Osteoblast (primary cell): ENCODE data around the gene DRC3. TPM values are rescaled to one million over a fixed set of nuclear protein-coding genes. Genes with fewer than 3 reads are reported as not detected.

Source experiments
- DNase-seq: peaks from one replicate; pipeline ENCODE4 v3.0.0; 2011; ENCODE audit warnings: low spot score, mixed read lengths; ENCODE audit not compliant: insufficient read length; ENCODE audit errors: missing footprints
- H2AFZ ChIP-seq: 2 replicates; pipeline ENCODE4 v1.6.0; 2011; ENCODE audit warnings: mild to moderate bottlenecking, low read length
- H3K27ac ChIP-seq: 2 replicates; pipeline ENCODE4 v1.5.1; 2011; ENCODE audit warnings: mild to moderate bottlenecking, low read depth, low read length, moderate library complexity
- H3K27me3 ChIP-seq: 2 replicates; pipeline ENCODE4 v1.6.0; 2012; ENCODE audit warnings: mild to moderate bottlenecking, control low read depth, inconsistent platforms, low read length, moderate library complexity; ENCODE audit not compliant: insufficient read depth
- H3K36me3 ChIP-seq: 2 replicates; pipeline ENCODE4 v1.5.1; 2011; ENCODE audit warnings: mild to moderate bottlenecking, low read length, control low read depth, moderate library complexity; ENCODE audit not compliant: insufficient read depth
- H3K4me1 ChIP-seq: 2 replicates; pipeline ENCODE4 v1.5.1; 2011; ENCODE audit warnings: mild to moderate bottlenecking, low read length, control low read depth, moderate library complexity; ENCODE audit not compliant: insufficient read depth
- H3K4me2 ChIP-seq: 2 replicates; pipeline ENCODE4 v1.6.0; 2011; ENCODE audit warnings: mild to moderate bottlenecking, low read length; ENCODE audit not compliant: insufficient read depth
- H3K4me3 ChIP-seq: fragments of 200-600 bp; sonication (generic); 3 replicates; pipeline ENCODE4 v1.5.1; 2012; ENCODE audit warnings: mild to moderate bottlenecking, low read length, inconsistent platforms; ENCODE audit not compliant: insufficient read depth
- H3K79me2 ChIP-seq: 2 replicates; pipeline ENCODE4 v1.6.0; 2012; ENCODE audit warnings: mild to moderate bottlenecking, low read length, control low read depth, inconsistent platforms; ENCODE audit not compliant: insufficient read depth
- H3K9me3 ChIP-seq: 2 replicates; pipeline ENCODE4 v1.5.1; 2011; ENCODE audit warnings: low read depth, low read length, control low read depth
- H4K20me1 ChIP-seq: 2 replicates; pipeline ENCODE4 v1.6.0; 2012; ENCODE audit warnings: mild to moderate bottlenecking, low read length, control low read depth; ENCODE audit not compliant: insufficient read depth
- total RNA-seq: library from RNA; depleted of rRNA; stranded (reverse); fragments of >200 nt; gene quantifications from 2 replicates; pipeline ENCODE4 v1.2.3, GENCODE V29; 2012
- TF ChIP-seq, protein P1 (sequence below): IDR thresholded peaks from 2 replicates; pipeline ENCODE4 v1.5.1; 2011; ENCODE audit warnings: mild to moderate bottlenecking, low read depth, low read length, moderate library complexity; ENCODE audit errors: extremely low read depth

The DRC3 gene
- total RNA-seq, 1 donor, result 2.9 TPM

DNA sequence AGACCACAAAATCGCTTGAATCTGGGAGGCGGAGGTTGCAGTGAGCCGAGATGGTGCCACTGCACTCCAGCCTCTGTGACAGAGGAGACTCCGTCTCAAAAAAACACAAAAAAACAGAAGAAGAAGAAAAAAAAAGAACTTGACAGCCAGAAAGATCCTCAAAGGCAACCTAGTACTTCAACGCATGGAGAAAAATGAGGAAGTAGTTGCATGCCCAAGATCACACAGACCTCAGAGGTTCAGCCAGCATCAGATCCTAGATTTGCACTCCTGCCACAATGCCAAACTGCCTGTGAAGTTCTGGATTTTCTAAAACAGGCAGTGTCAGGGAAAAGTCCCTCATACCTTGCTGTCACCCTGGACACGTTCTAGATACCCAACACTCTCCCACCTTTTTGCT lies 64.8 kb downstream of the DRC3 start:
- H4K20me1 ChIP-seq, result peaks cover 7% of the 10 kb centered on the region
- H3K36me3 ChIP-seq, result no peaks in the 10 kb centered on the region
- TF ChIP-seq, protein P1, sequence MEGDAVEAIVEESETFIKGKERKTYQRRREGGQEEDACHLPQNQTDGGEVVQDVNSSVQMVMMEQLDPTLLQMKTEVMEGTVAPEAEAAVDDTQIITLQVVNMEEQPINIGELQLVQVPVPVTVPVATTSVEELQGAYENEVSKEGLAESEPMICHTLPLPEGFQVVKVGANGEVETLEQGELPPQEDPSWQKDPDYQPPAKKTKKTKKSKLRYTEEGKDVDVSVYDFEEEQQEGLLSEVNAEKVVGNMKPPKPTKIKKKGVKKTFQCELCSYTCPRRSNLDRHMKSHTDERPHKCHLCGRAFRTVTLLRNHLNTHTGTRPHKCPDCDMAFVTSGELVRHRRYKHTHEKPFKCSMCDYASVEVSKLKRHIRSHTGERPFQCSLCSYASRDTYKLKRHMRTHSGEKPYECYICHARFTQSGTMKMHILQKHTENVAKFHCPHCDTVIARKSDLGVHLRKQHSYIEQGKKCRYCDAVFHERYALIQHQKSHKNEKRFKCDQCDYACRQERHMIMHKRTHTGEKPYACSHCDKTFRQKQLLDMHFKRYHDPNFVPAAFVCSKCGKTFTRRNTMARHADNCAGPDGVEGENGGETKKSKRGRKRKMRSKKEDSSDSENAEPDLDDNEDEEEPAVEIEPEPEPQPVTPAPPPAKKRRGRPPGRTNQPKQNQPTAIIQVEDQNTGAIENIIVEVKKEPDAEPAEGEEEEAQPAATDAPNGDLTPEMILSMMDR, result no peak
- peaks cover 57% of the 10 kb centered on the region for H3K79me2 ChIP-seq
- DNase-seq, result no peak
- H3K4me3 ChIP-seq, result no peak overlapping the region
- peak overlapping the region; percentile 91 for H3K4me2 ChIP-seq
- no peaks in the 10 kb centered on the region for H3K9me3 ChIP-seq
- no peak overlapping the region for H3K27ac ChIP-seq
- H3K4me1 ChIP-seq, result peaks cover 31% of the 10 kb centered on the region
- H3K27me3 ChIP-seq, result no peaks in the 10 kb centered on the region
- H2AFZ ChIP-seq, result no peak overlapping the region

DNA sequence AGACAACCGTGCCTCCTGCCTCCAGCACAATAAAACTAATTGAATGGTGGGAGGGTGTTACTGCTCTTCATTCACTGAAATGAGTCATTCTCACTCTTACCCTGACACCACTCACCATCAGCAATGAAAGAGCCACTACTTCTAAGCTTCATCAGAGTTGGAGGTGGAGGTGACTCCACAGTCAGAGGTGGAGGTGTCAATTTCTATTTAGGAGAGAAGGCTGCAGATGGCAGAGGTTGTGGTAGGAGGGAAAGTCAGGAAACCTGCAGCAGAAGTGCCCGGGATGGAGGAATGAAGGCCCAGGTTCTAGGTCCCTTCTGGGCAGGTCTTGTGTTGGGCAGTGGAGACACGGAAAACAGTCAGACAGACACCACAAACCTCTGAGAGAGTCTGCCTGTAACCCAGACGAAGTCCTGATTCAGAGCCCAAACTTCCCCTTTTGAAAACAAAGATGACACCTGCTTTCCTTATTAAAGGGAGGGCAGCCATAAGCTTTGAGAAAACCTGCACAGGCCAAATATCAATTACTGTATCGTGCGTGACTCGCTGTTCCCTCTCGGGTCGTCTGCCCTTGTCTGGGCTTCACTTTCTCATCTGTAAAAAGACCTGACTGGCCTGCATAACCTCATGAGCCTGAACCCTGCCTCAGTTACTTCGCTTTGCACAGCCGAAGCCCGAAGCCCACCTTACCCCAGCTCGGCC lies 65.6 kb downstream of the DRC3 start:
- peaks cover 31% of the 10 kb centered on the region for H3K4me1 ChIP-seq
- peaks cover 9% of the 10 kb centered on the region for H4K20me1 ChIP-seq
- no peaks in the 10 kb centered on the region for H3K36me3 ChIP-seq
- TF ChIP-seq, protein P1, result no peak
- H3K9me3 ChIP-seq, result no peaks in the 10 kb centered on the region
- H2AFZ ChIP-seq, result peak overlapping the region; percentile 94
- H3K79me2 ChIP-seq, result peaks cover 65% of the 10 kb centered on the region
- H3K4me3 ChIP-seq, result peak overlapping the region; percentile 90
- H3K27me3 ChIP-seq, result no peaks in the 10 kb centered on the region
- DNase-seq, result no peak
- H3K4me2 ChIP-seq, result peak overlapping the region; percentile 91
- H3K27ac ChIP-seq, result peak overlapping the region; percentile 65

DNA sequence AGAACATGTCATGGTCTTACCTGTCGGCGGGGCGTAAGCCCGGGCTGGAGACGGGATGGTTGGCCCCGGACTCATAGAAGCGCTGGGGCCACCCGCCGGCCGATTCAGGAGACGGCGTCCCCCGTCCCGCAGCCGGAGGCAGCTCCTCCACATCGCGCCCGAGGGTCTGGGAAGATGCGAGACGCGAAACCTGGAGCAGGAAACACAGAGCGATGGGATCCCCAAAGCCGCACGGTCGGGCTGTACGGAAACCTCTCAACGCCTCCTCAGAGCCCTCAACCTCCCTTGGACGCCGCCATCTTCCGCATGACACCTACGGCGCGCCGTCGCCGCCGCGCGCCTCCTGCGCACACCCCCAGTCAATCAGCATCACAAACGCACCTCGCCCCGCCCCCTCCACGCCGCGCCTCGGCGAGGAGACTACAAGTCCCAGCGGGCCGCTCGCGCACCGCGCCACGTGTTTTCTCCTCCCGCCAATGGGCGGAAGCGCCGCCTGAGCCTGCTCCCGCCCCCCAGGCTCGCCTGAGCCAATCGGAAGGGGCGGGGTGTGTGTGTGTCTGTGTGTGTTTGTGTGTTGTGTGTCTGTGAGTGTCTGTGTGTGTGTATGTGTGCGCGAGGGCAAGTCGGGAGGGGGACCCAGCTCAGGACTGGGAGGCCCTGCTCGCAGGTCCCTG lies 66.3 kb downstream of the DRC3 start, which contains the start of the genes ATPAF2 and GID4:
TSS of gene ATPAF2 (minus strand) at position 308 of the 674 bp plus-strand sequence. CDS start at position 153, 155 bp downstream.
TSS of gene GID4 (plus strand) at position 548 of the 674 bp plus-strand sequence. CDS start at position 605, 57 bp downstream.
- Histone ChIP-seq H4K20me1 (peaks cover 14% of the 10 kb centered on the region), H2AFZ (peak within 1 kb of the TSS; percentile 94), H3K27me3 (no peaks in the 10 kb centered on the region), H3K79me2 (peaks cover 67% of the 10 kb centered on the region), H3K9me3 (no peaks in the 10 kb centered on the region), H3K27ac (peak within 1 kb of the TSS; percentile 65), H3K4me3 (peak within 1 kb of the TSS; percentile 90), H3K4me1 (peaks cover 31% of the 10 kb centered on the region), H3K4me2 (peak within 1 kb of the TSS; percentile 91), H3K36me3 (no peaks in the 10 kb centered on the region)
- TF ChIP-seq, protein P1, result no peak
- peak; percentile 99 for DNase-seq
